Iris pigment epithelial cell (primary cell): ENCODE measurements around the gene RELT.
A peak's percentile ranks its signal among the peaks of the same experiment; 100 is the strongest.

ENCODE experiments used
- DNase-seq: peaks from one replicate; pipeline ENCODE4 v3.0.0-alpha.2; 2011; ENCODE audit warnings: low read depth

Gene RELT

GRCh38 chr11:73347067-73347466, 29.1 kb upstream of the RELT start:
- no peak for DNase-seq

GRCh38 chr11:73348838-73349237, 27.4 kb upstream of the RELT start:
- no peak for DNase-seq

GRCh38 chr11:73349633-73350032, 26.6 kb upstream of the RELT start:
- DNase-seq, result no peak

GRCh38 chr11:73350908-73351636, 25.1 kb upstream of the RELT start:
- DNase-seq, result peak; percentile 79

GRCh38 chr11:73353422-73353821, 22.8 kb upstream of the RELT start:
- no peak for DNase-seq

GRCh38 chr11:73355109-73355508, 21.1 kb upstream of the RELT start:
- DNase-seq, result no peak

- DNase-seq, result no peak
Measured at GRCh38 chr11:73356979-73357860, 19.0 kb upstream of the RELT start.

- peak; percentile 38 for DNase-seq
Measured at GRCh38 chr11:73358071-73358470, 18.1 kb upstream of the RELT start.

- no peak for DNase-seq
Measured at GRCh38 chr11:73359341-73359740, 16.9 kb upstream of the RELT start.

GRCh38 chr11:73359930-73360742, 16.1 kb upstream of the RELT start:
- peak; percentile 51 for DNase-seq

- no peak for DNase-seq
Measured at GRCh38 chr11:73360743-73361369, 15.3 kb upstream of the RELT start.

GRCh38 chr11:73361953-73362776, 14.0 kb upstream of the RELT start:
- DNase-seq, result no peak

GRCh38 chr11:73363147-73363546, 13.1 kb upstream of the RELT start:
- DNase-seq, result no peak

GRCh38 chr11:73365352-73366264, 10.6 kb upstream of the RELT start:
- DNase-seq, result no peak

GRCh38 chr11:73366265-73366610, 10.0 kb upstream of the RELT start:
- DNase-seq, result no peak

GRCh38 chr11:73366953-73367352, 9.2 kb upstream of the RELT start:
- DNase-seq, result no peak

GRCh38 chr11:73367482-73368024, 8.6 kb upstream of the RELT start:
- no peak for DNase-seq

- peak; percentile 16 for DNase-seq
Measured at GRCh38 chr11:73372375-73372993, 3.7 kb upstream of the RELT start.

GRCh38 chr11:73374151-73374550, 2.0 kb upstream of the RELT start:
- DNase-seq, result no peak

- no peak for DNase-seq
Measured at GRCh38 chr11:73375830-73376159, 404 bp upstream of the RELT start.
